HepG2 (cell line): ENCODE measurements around the gene KANK4. TPM values are rescaled to one million over a fixed set of nuclear protein-coding genes. Genes with fewer than 3 reads are reported as not detected.

ENCODE experiments used
- ATAC-seq: fragments of 200-7000 bp; cut with Tn5 transposase; 3 replicates; pipeline ENCODE4 v1.9.1; 2020; ENCODE audit warnings: mild to moderate bottlenecking, moderate library complexity
- BruUV-seq: library from RNA; stranded (reverse); fragments of 400-500 nt; replicated peaks from 2 replicates; lab custom pipeline; 2021; lab: Mats Ljungman, UMichigan
- CTCF ChIA-PET: fragments of 300-600 bp; formaldehyde crosslinking; extraction: SDS; loops from one replicate; lab custom pipeline; 2021; ENCODE audit warnings: low total read pairs, inconsistent platforms, low intra/inter-chr PET ratio; lab: Yijun Ruan, JAX
- POLR2A ChIA-PET: fragments of 350-600 bp; sonication (Branson Sonifier 250); formaldehyde crosslinking; loops from one replicate; lab custom pipeline; 2020; ENCODE audit warnings: antibody characterized with exemption, inconsistent platforms; lab: Yijun Ruan, JAX
- DNase-seq: peaks from one replicate; pipeline ENCODE4 v3.0.0-alpha.2; 2015; ENCODE audit warnings: low spot score
- FAIRE-seq: peaks from 3 replicates; lab custom pipeline; 2011; peaks lifted over from hg19 to GRCh38; lab: Jason Lieb, UNC
- H2AFZ ChIP-seq: one replicate; pipeline ENCODE4 v1.6.1; 2011; ENCODE audit warnings: low read length, inconsistent platforms
- H3K27ac ChIP-seq: fragments of 300-600 bp; 3 replicates; pipeline ENCODE4 v1.8.0; 2011; ENCODE audit warnings: mixed run types, mild to moderate bottlenecking, mixed read lengths, low read length, inconsistent platforms; ENCODE audit not compliant: insufficient read depth; ENCODE audit errors: extremely low read length
- H3K27me3 ChIP-seq, 2 experiments: fragments of 200-600 bp in 1 of 2; 2 replicates in 1 of 2; 3 replicates in 1 of 2; pipeline versions ENCODE4 v1.6.0 to v1.8.0; 2011; ENCODE audit warnings: low read length in 2 of 2, mild to moderate bottlenecking in 2 of 2, moderate library complexity in 2 of 2, inconsistent platforms in 1 of 2; ENCODE audit not compliant: insufficient read depth in 2 of 2, control insufficient read depth in 1 of 2
- H3K36me3 ChIP-seq, 2 experiments: fragments of 200-600 bp in 1 of 2; replicated peaks in 1 of 2; 2 replicates in 1 of 2; 3 replicates in 1 of 2; pipeline versions ENCODE4 v1.5.1 to v1.8.0; 2011; ENCODE audit warnings: low read length in 2 of 2, inconsistent platforms in 1 of 2; ENCODE audit not compliant: insufficient read depth in 2 of 2, control insufficient read depth in 1 of 2
- H3K4me1 ChIP-seq: 2 replicates; pipeline ENCODE4 v1.5.1; 2012; ENCODE audit warnings: low read length, inconsistent platforms; ENCODE audit not compliant: insufficient read depth
- H3K4me2 ChIP-seq: 2 replicates; pipeline ENCODE4 v1.6.0; 2011; ENCODE audit warnings: low read depth, low read length, inconsistent platforms
- H3K4me3 ChIP-seq, 3 experiments: fragments of 200-600 bp in 1 of 3; sonication (generic), shearing (Covaris generic) in 1 of 3; replicated peaks in 1 of 3; 2 replicates each; pipeline ENCODE4 v1.5.1; 2011 to 2016; ENCODE audit warnings: low read length in 3 of 3, inconsistent platforms in 2 of 3, low read depth in 2 of 3, mild to moderate bottlenecking in 2 of 3, control low read depth in 1 of 3, mixed read lengths in 1 of 3; ENCODE audit not compliant: insufficient read depth in 1 of 3
- H3K79me2 ChIP-seq: one replicate; pipeline ENCODE4 v1.6.1; 2011; ENCODE audit warnings: low read length, inconsistent platforms; ENCODE audit not compliant: insufficient read depth
- H3K9ac ChIP-seq: 2 replicates; pipeline ENCODE4 v1.6.0; 2011; ENCODE audit warnings: mild to moderate bottlenecking, low read depth, low read length, inconsistent platforms; ENCODE audit not compliant: insufficient read depth
- H3K9me3 ChIP-seq: 2 replicates; pipeline ENCODE4 v1.5.1; 2012; ENCODE audit warnings: mild to moderate bottlenecking, low read length
- H4K20me1 ChIP-seq: 2 replicates; pipeline ENCODE4 v1.6.0; 2011; ENCODE audit warnings: inconsistent platforms, mild to moderate bottlenecking, low read length, moderate library complexity; ENCODE audit not compliant: insufficient read depth
- ATF3 ChIP-seq: sonication (generic); formaldehyde crosslinking; IDR thresholded peaks from 2 replicates; pipeline ENCODE4 v1.4.0; 2020; ENCODE audit warnings: missing genetic modification reagents
- CEBPG ChIP-seq: IDR thresholded peaks from 2 replicates; pipeline ENCODE4 v1.6.1; 2016
- DNMT3B ChIP-seq: conservative IDR thresholded peaks from 2 replicates; pipeline ENCODE4 v1.6.1; 2016; ENCODE audit warnings: missing biosample characterization, control low read depth
- MAFF ChIP-seq: IDR thresholded peaks from 2 replicates; pipeline ENCODE4 v1.6.1; 2011; ENCODE audit warnings: low read depth, low read length, improper control_type of control experiment
- MATR3 ChIP-seq: sonication (generic); formaldehyde crosslinking; IDR thresholded peaks from 2 replicates; pipeline ENCODE4 v1.4.0; 2020; ENCODE audit warnings: missing genetic modification reagents
- RARA ChIP-seq: IDR thresholded peaks from 2 replicates; pipeline ENCODE4 v1.6.1; 2016; ENCODE audit warnings: missing genetic modification reagents, missing compliant biosample characterization
- RBM39 ChIP-seq: fragments of 200-400 bp; formaldehyde crosslinking; IDR thresholded peaks from one replicate; pipeline ENCODE4 v1.6.1; 2018; ENCODE audit warnings: antibody characterized with exemption, mild to moderate bottlenecking, low read depth, low read length; ENCODE audit not compliant: poor library complexity, severe bottlenecking
- TEAD3 ChIP-seq: optimal IDR thresholded peaks from 2 replicates; pipeline ENCODE3; 2016; ENCODE audit warnings: borderline replicate concordance
- YY1 ChIP-seq: IDR thresholded peaks from 2 replicates; pipeline ENCODE4 v1.6.1; 2011; ENCODE audit warnings: low read length, low read depth, moderate library complexity, mild to moderate bottlenecking; ENCODE audit not compliant: insufficient read depth, insufficient replicate concordance
- ZFP82 ChIP-seq: sonication (generic); formaldehyde crosslinking; IDR thresholded peaks from 2 replicates; pipeline ENCODE4 v1.5.1; 2020; ENCODE audit warnings: mild to moderate bottlenecking, missing genetic modification reagents, borderline replicate concordance
- ZNF333 ChIP-seq: sonication (generic); formaldehyde crosslinking; IDR thresholded peaks from 2 replicates; pipeline ENCODE4 v1.4.0; 2020; ENCODE audit warnings: mild to moderate bottlenecking, missing genetic modification reagents, borderline replicate concordance
- ZNF44 ChIP-seq: sonication (generic); formaldehyde crosslinking; IDR thresholded peaks from 2 replicates; pipeline ENCODE4 v1.5.1; 2020; ENCODE audit warnings: mild to moderate bottlenecking, missing genetic modification reagents
- ZNF562 ChIP-seq: sonication (generic); formaldehyde crosslinking; IDR thresholded peaks from 2 replicates; pipeline ENCODE4 v1.8.0; 2022; ENCODE audit warnings: missing genetic modification reagents, borderline replicate concordance
- ZNF570 ChIP-seq: sonication (generic); formaldehyde crosslinking; IDR thresholded peaks from 2 replicates; pipeline ENCODE4 v1.4.0; 2020; ENCODE audit warnings: mild to moderate bottlenecking, missing genetic modification reagents, borderline replicate concordance
- ZNF644 ChIP-seq: IDR thresholded peaks from 2 replicates; pipeline ENCODE4 v1.6.1; 2016; ENCODE audit warnings: low read depth
- ZSCAN30 ChIP-seq: sonication (generic); formaldehyde crosslinking; IDR thresholded peaks from 2 replicates; pipeline ENCODE4 v1.5.0; 2020; ENCODE audit warnings: mild to moderate bottlenecking, missing genetic modification reagents
- WGBS: methylation state at CpG from one replicate; pipeline ENCODE4 v1.1.6; 2017; ENCODE audit warnings: low lambda C conversion rate; 5-methylcytosine and 5-hydroxymethylcytosine counted together
- in situ Hi-C: cut with HindIII; loops from 2 replicates; pipeline ENCODE4 v1.10.0; 2017; ENCODE audit warnings: low pct_unique_long_range_greater_than_20kb; ENCODE audit not compliant: extremely low pct_ligation_motif_present
- intact Hi-C: fragments of 100-400 bp; cut with micrococcal nuclease; formaldehyde crosslinking; loops from one replicate; pipeline ENCODE4 v1.10.0; 2022; ENCODE audit not compliant: unreplicated experiment
- polyA plus RNA-seq, 8 experiments: library from polyadenylated mRNA; depleted of rRNA in 3 of 8; stranded (reverse) in 7 of 8; unstranded in 1 of 8; fragments of >200 nt; fragmentation: Illumina TruSeq in 4 of 8; extraction: Trizol in 4 of 8; gene quantifications; 2 replicates each; pipeline versions ENCODE4 v1.2.1 to v1.2.3, GENCODE V29; 2011 to 2016; ENCODE audit warnings: low read depth in 4 of 8, missing spikeins in 1 of 8, mixed read lengths in 1 of 8; ENCODE audit not compliant: insufficient read depth in 1 of 8
- total RNA-seq, 5 experiments: library from RNA; depleted of rRNA; stranded (reverse); fragments of >200 nt; fragmentation: Illumina TruSeq; extraction: Trizol; gene quantifications; 2 replicates each; pipeline ENCODE4 v1.2.3, GENCODE V29; 2016; ENCODE audit warnings: low read depth in 1 of 5

KANK4 gene
- total and polyA plus RNA-seq, 2 of the 13 experiments (the other 11 are each of a cell fraction or from before 2014, with no cell fraction given), result 16.1 to 25.7 TPM

- in situ Hi-C loops, result no loop called here
These were observed 6.5 kb downstream of the KANK4 start for GRCh38 chr1:62312698-62313097.

GRCh38 chr1:62311473-62311943 is 7.7 kb downstream of the KANK4 start:
- peaks cover 2% of the 10 kb centered on the region; the same call in 1 of the 2 replicates for H4K20me1 ChIP-seq
- DNase-seq, result no peak
- H3K4me2 ChIP-seq, result no peak overlapping the region
- in situ Hi-C loops (no loop called here), intact Hi-C loops (no loop called here)
- peaks cover 68% of the 10 kb centered on the region for H3K79me2 ChIP-seq
- H3K4me3 ChIP-seq, result no peak overlapping the region
- 96% methylated on average over 6 of the region's 6 CpGs for WGBS
- no TSS peak for BruUV-seq
- ChIA-PET CTCF (no interaction called here), POLR2A (interaction anchor here (1.4 kb wide), 1 partner anchor 10 kb away, joined by 3 read pairs; no protein-coding TSS in a partner anchor)
- H3K4me1 ChIP-seq, result peaks cover 26% of the 10 kb centered on the region
- TF ChIP-seq ZNF570 (CRISPR knock-in tag), result no peak
- no peak for TF ChIP-seq CEBPG (CRISPR knock-in tag)
- TF ChIP-seq DNMT3B (CRISPR knock-in tag), result no peak
- TF ChIP-seq MATR3 (CRISPR knock-in tag), result no peak
- TF ChIP-seq TEAD3 (CRISPR knock-in tag), result no peak
- TF ChIP-seq ZFP82 (CRISPR knock-in tag), result no peak
- peaks cover 4 to 11% of the 10 kb centered on the region in 2 experiments; a peak in 4 of 5 replicates for H3K36me3 ChIP-seq
- FAIRE-seq, result no peak
- H3K9me3 ChIP-seq, result no peaks in the 10 kb centered on the region
- ATAC-seq, result no peak
- H2AFZ ChIP-seq, result no peak overlapping the region
- no peak overlapping the region for H3K27ac ChIP-seq
- H3K27me3 ChIP-seq, result no peaks in the 10 kb centered on the region; a peak in 1 of 5 replicates
- H3K9ac ChIP-seq, result no peak overlapping the region

More at GRCh38 chr1:62312698-62313097, 6.5 kb downstream of the KANK4 start:
- Histone ChIP-seq H3K27ac (no peak overlapping the region), H3K36me3 (peaks cover 4 to 8% of the 10 kb centered on the region in 2 experiments; a peak in 4 of 5 replicates), H3K9ac (no peak overlapping the region), H3K9me3 (no peaks in the 10 kb centered on the region), H4K20me1 (peaks cover 2% of the 10 kb centered on the region; the same call in 1 of the 2 replicates)
- POLR2A ChIA-PET, result no interaction called here
- no TSS peak for BruUV-seq
- DNase-seq (no peak), ATAC-seq (no peak)
- 76% methylated on average over 4 of the region's 4 CpGs for WGBS
- CTCF ChIA-PET, result no interaction called here
- intact Hi-C loops, result no loop called here
- TF ChIP-seq RBM39 (no peak), ZSCAN30 (CRISPR knock-in tag) (no peak), ZNF562 (CRISPR knock-in tag) (no peak), MAFF (no peak), ATF3 (CRISPR knock-in tag) (no peak), RARA (no peak), YY1 (no peak), ZNF44 (CRISPR knock-in tag) (no peak), ZNF333 (CRISPR knock-in tag) (no peak), ZNF644 (CRISPR knock-in tag) (no peak)
- TF ChIP-seq, all 625 proteins: peak for 0
- no peak overlapping the region for H3K4me2 ChIP-seq
- H3K4me1 ChIP-seq, result peaks cover 38% of the 10 kb centered on the region
- FAIRE-seq, result no peak
- peaks cover 79% of the 10 kb centered on the region for H3K79me2 ChIP-seq
- H3K27me3 ChIP-seq, result no peaks in the 10 kb centered on the region
- no peak overlapping the region for H3K4me3 ChIP-seq
- H2AFZ ChIP-seq, result no peak overlapping the region
